Measurements from ENCODE around the gene HOTAIR. TPM values are rescaled to one million over a fixed set of nuclear protein-coding genes. Genes with fewer than 3 reads are reported as not detected.

HOTAIR gene
- total and polyA plus RNA-seq, 2 donors (not counting 3 experiments of a cell fraction or from before 2014, with no cell fraction given), result not detected

DNA sequence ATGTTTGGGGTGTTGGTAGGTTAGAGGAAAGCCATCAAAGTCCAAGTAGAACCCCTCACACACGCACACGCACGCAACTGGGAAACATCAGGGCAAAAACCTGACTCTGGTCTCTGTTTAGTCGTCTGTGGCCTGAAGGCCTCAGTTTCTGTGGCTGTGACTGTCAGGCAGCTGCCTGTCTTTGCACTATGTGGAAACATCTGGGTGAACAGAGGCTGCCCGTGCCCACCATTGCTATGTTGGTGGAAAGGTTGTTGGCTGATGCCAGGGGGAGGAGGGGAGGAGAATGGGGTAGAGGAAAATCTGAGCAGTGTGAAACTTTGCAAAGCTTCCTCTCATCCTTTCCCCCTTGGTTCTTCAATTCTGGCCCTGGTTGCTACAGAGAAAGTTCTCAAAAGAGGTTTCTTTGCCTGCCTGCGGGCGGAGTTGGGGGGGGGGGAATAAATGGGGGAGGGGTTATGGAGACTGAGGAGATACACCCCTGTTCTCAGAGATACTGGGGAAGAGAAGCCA lies 17.7 kb upstream of the HOTAIR start:
- Histone ChIP-seq H3K4me2 (ENCODE audit: insufficient read depth, low read length) (no peak overlapping the region), H3K36me3 (ENCODE audit: control insufficient read depth in 2 of 2, extremely low read depth in 1 of 2, insufficient read depth in 2 of 2, low read length in 2 of 2) (no peaks in the 10 kb centered on the region), H3K4me1 (ENCODE audit: control insufficient read depth, extremely low read depth, insufficient read depth, low read length) (no peaks in the 10 kb centered on the region), H3K79me2 (ENCODE audit: control insufficient read depth, insufficient read depth, low read length) (no peaks in the 10 kb centered on the region), H3K27me3 (ENCODE audit: control insufficient read depth in 2 of 2, insufficient read depth in 2 of 2, low read length in 2 of 2) (peaks cover 94 to 98% of the 10 kb centered on the region in 2 experiments), H3K27ac (ENCODE audit: insufficient read depth, low read depth, low read length) (no peak overlapping the region), H3K4me3 (replicated peaks in 1 of 3; ENCODE audit: insufficient read depth in 1 of 3, low read depth in 1 of 3, low read length in 3 of 3) (no peak overlapping the region), H3K9me3 (replicated peaks; ENCODE audit: control insufficient read depth, insufficient read depth, low read length) (no peaks in the 10 kb centered on the region), H3K9me1 (replicated peaks; ENCODE audit: control insufficient read depth, extremely low read depth, insufficient read depth, low read length) (no peaks in the 10 kb centered on the region), H2AFZ (ENCODE audit: low read depth, low read length) (no peak overlapping the region), H4K20me1 (replicated peaks; ENCODE audit: control insufficient read depth, extremely low read depth, insufficient read depth, low read length) (no peaks in the 10 kb centered on the region), H3K9ac (replicated peaks; ENCODE audit: extremely low read depth, insufficient read depth, low read length) (no peak overlapping the region)
- FAIRE-seq, result no peak
- POLR2A ChIA-PET, result no interaction called here
- no peak for TF ChIP-seq GATA2 (IDR thresholded peaks at IDR 0.05; ENCODE audit: insufficient read depth, insufficient read length, low read depth, low read length)
- TF ChIP-seq, protein P1, sequence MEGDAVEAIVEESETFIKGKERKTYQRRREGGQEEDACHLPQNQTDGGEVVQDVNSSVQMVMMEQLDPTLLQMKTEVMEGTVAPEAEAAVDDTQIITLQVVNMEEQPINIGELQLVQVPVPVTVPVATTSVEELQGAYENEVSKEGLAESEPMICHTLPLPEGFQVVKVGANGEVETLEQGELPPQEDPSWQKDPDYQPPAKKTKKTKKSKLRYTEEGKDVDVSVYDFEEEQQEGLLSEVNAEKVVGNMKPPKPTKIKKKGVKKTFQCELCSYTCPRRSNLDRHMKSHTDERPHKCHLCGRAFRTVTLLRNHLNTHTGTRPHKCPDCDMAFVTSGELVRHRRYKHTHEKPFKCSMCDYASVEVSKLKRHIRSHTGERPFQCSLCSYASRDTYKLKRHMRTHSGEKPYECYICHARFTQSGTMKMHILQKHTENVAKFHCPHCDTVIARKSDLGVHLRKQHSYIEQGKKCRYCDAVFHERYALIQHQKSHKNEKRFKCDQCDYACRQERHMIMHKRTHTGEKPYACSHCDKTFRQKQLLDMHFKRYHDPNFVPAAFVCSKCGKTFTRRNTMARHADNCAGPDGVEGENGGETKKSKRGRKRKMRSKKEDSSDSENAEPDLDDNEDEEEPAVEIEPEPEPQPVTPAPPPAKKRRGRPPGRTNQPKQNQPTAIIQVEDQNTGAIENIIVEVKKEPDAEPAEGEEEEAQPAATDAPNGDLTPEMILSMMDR (IDR thresholded peaks at IDR 0.05; ENCODE audit: extremely low read depth in 1 of 2, insufficient read depth in 1 of 2, low read depth in 1 of 2, low read length in 2 of 2), result no peak
- TF ChIP-seq EZH2 (IDR thresholded peaks at IDR 0.05; ENCODE audit: borderline replicate concordance, low read depth, low read length, severe bottlenecking), result no peak
- TF ChIP-seq FOS (IDR thresholded peaks at IDR 0.05; ENCODE audit: borderline replicate concordance, insufficient read depth, low read length), result no peak
- TF ChIP-seq, protein P2, sequence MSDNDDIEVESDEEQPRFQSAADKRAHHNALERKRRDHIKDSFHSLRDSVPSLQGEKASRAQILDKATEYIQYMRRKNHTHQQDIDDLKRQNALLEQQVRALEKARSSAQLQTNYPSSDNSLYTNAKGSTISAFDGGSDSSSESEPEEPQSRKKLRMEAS (IDR thresholded peaks at IDR 0.05; ENCODE audit: insufficient read depth, insufficient read length), result no peak
- no peak for TF ChIP-seq JUN (IDR thresholded peaks at IDR 0.05; ENCODE audit: borderline replicate concordance, insufficient read depth, insufficient read length, low read depth)
- TF ChIP-seq MYC (IDR thresholded peaks at IDR 0.05; ENCODE audit: low read depth, low read length), result no peak
- TF ChIP-seq POLR2A (IDR thresholded peaks at IDR 0.05; ENCODE audit: low read depth, low read length), result no peak
- no peak for TF ChIP-seq POLR2AphosphoS5 (IDR thresholded peaks at IDR 0.05; ENCODE audit: insufficient read depth, low read depth, low read length)
- CTCF ChIA-PET, result interaction anchor here (0.7 to 4.3 kb wide), 5 partner anchors 8 to 407 kb away, joined by 3 to 24 read pairs (median 8); partner anchors contain the start of gene HOXC9
- intact Hi-C loops (cut with micrococcal nuclease) (no loop called here), dilution Hi-C loops (cut with MboI; ENCODE audit: extremely low pct_ligation_motif_present, low sequenced_read_pairs) (no loop called here)
- no TSS peak for BruUV-seq (replicated peaks)
- DNase-seq (ENCODE audit: low read depth, low spot score), result no peak
